Activated T-helper 1 cell treated with anti-CD3 and anti-CD28 coated beads, Interleukin-12 subunit alpha, Interleukin-12 subunit beta, Interleukin-2, Interleukin-4 antibody, amounts not matched to agents 30 ng/mL and 10 ng/mL and 1 ng/mL, durations not matched to agents 14 hours and 24 hours and 36 hours (primary cell): ENCODE results near the gene OR4D10. TPM values are rescaled to one million over a fixed set of nuclear protein-coding genes. Genes with fewer than 3 reads are reported as not detected.
"Not testable (repeated sequence)": the region's sequence is repeated elsewhere in the genome, so short reads cannot be mapped to it uniquely, and the experiment has no call there.

Source experiments
- DNase-seq: peaks from one replicate; pipeline ENCODE4 v3.0.0; 2021; ENCODE audit warnings: low spot score
- H3K27ac Mint-ChIP-seq: one replicate; pipeline ENCODE4 v1.8.0; 2021; ENCODE audit warnings: mild to moderate bottlenecking, mixed read lengths
- H3K27me3 Mint-ChIP-seq: one replicate; pipeline ENCODE4 v1.8.0; 2022; ENCODE audit warnings: mild to moderate bottlenecking, moderate library complexity, mixed read lengths; ENCODE audit not compliant: insufficient read depth
- H3K36me3 Mint-ChIP-seq: one replicate; pipeline ENCODE4 v1.8.0; 2021; ENCODE audit warnings: low read depth, mixed read lengths
- H3K4me1 Mint-ChIP-seq: one replicate; pipeline ENCODE4 v1.8.0; 2021; ENCODE audit warnings: low read depth, mixed read lengths
- H3K4me3 Mint-ChIP-seq: one replicate; pipeline ENCODE4 v1.8.0; 2021; ENCODE audit warnings: mild to moderate bottlenecking, moderate library complexity, mixed read lengths
- H3K9me3 Mint-ChIP-seq: one replicate; pipeline ENCODE4 v1.8.0; 2021; ENCODE audit warnings: mixed read lengths
- intact Hi-C: fragments of 100-400 bp; cut with micrococcal nuclease; formaldehyde crosslinking; loops from one replicate; pipeline ENCODE4 v1.15.1; 2024
- total RNA-seq: library from RNA; stranded (reverse); gene quantifications from 2 replicates; pipeline ENCODE4 v1.2.3, GENCODE V29; 2022

OR4D10 gene
- total RNA-seq, 1 donor from 2014 or later = not detected

DNA sequence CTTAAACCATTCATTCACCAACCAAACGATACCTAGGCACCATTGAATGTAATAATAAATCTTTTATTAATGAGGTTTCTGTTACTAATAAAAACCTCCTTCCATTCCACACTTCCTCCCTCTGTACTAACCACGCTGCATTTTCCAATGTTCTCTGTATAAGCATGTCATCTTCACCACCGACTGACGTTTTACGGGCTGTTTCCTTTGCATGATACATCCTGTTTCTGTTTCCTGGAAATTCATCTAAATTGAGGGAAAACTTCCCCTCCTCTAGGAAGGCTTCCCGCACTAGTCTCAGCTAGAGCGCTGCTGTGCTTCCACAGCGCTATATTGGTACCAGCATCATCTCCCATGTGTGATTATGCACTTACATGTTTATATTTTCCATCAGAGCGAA is 2.1 kb downstream of the OR4D10 start:
- H3K4me1 Mint-ChIP-seq = no peaks in the 10 kb centered on the region
- intact Hi-C loops = no loop called here

DNA sequence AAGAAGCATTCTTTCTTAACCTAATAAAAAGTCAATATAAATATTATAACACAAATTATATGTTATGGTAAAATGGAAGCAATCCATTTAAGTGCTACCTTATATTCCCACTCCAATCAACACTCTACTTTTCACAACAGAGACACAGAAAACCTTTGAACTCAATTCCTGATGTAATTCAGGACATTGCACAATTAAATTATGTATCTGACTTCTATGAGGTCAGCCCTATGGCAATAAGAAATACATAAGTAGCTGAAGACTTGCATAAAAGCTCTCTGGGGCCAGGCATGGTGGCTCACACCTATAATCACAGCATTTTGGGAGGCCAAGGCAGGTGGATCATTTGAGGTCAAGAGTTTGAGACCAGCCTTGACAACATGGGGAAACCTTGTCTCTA is 6.8 kb downstream of the OR4D10 start:
- H3K27ac Mint-ChIP-seq = no peak overlapping the region
- intact Hi-C loops = no loop called here
- no peak overlapping the region for H3K4me3 Mint-ChIP-seq
- DNase-seq = no peak
- H3K36me3 Mint-ChIP-seq = no peaks in the 10 kb centered on the region
- no peaks in the 10 kb centered on the region for H3K4me1 Mint-ChIP-seq
- H3K27me3 Mint-ChIP-seq = no peaks in the 10 kb centered on the region
- H3K9me3 Mint-ChIP-seq = no peaks in the 10 kb centered on the region

More for the DNA sequence above, 2.1 kb downstream of the OR4D10 start:
- no peak for DNase-seq
- Mint-ChIP-seq H3K36me3 (no peaks in the 10 kb centered on the region), H3K27me3 (no peaks in the 10 kb centered on the region), H3K9me3 (no peaks in the 10 kb centered on the region), H3K27ac (no peak overlapping the region), H3K4me3 (no peak overlapping the region)

DNA sequence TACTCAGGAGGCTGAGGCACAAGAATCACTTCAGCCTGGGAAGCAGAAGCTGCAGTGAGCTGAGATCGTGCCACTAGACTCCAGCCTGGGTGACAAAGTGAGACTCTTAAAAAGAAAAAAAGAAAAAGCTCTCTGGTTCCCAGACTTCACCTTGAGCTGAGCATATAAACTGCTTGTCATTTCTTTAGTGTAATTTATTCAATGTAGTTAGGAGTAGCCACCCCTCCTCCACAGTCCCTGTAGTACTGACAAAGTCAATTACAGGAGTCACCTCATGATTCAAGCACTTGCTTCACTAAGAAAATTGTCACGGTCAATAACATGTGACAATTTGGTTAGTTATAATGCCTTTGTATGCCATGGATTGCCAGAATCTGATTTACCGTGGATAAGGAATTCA is 7.2 kb downstream of the OR4D10 start:
- intact Hi-C loops = no loop called here
- Mint-ChIP-seq H3K9me3 (no peaks in the 10 kb centered on the region), H3K36me3 (no peaks in the 10 kb centered on the region), H3K27me3 (peaks cover under 1% of the 10 kb centered on the region), H3K4me1 (no peaks in the 10 kb centered on the region), H3K4me3 (no peak overlapping the region), H3K27ac (no peak overlapping the region)
- no peak for DNase-seq

DNA sequence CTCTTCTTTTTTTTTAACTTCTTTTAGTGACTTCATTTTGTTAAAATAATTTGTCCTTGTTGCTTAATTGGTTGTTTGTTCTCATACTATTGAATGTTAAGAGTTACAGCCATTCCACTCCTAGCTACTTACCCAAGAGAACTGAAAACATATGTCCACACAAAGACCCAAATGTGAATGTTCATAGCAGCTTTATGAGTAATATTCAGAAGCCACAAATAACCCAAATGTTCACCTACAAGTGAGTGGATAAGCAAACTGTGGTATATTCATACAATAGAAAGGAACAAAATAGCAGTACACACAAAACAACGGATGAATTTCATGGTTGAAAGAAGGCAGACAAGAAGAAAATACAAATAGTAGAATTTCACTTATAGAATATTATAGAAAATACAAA is 28.8 kb downstream of the OR4D10 start:
- no peaks in the 10 kb centered on the region for H3K9me3 Mint-ChIP-seq
- intact Hi-C loops = no loop called here
- no peak overlapping the region for H3K4me3 Mint-ChIP-seq
- no peaks in the 10 kb centered on the region for H3K4me1 Mint-ChIP-seq
- peaks cover 7% of the 10 kb centered on the region for H3K27me3 Mint-ChIP-seq
- no peak overlapping the region for H3K27ac Mint-ChIP-seq
- DNase-seq = no peak
- H3K36me3 Mint-ChIP-seq = no peaks in the 10 kb centered on the region

DNA sequence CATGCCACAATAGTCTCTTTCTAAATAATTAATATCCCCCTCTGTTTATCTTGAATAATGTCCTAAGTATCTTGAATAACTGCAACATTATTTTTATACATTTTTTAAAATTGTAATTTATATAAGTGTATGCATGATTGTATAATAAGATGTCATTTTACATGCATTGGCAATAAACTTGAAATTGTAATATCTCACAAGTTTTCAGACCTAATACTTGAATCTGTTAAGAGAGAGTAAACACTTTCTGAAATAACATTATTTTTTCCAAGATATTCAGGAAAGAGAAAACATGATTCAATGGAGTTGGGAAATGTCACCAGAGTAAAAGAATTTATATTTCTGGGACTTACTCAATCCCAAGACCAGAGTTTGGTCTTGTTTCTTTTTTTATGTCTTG is 30.2 kb downstream of the OR4D10 start, which contains the start of gene OR4D11:
TSS of gene OR4D11 (plus strand) at position 301 of the 400 bp plus-strand sequence. CDS start at position 301, 0 bp downstream.
- Mint-ChIP-seq H3K27me3 (peaks cover 7% of the 10 kb centered on the region), H3K27ac (no peak within 1 kb of the TSS), H3K4me1 (no peaks in the 10 kb centered on the region), H3K4me3 (no peak within 1 kb of the TSS), H3K9me3 (no peaks in the 10 kb centered on the region), H3K36me3 (no peaks in the 10 kb centered on the region)
- DNase-seq = no peak
- intact Hi-C loops = no loop called here

DNA sequence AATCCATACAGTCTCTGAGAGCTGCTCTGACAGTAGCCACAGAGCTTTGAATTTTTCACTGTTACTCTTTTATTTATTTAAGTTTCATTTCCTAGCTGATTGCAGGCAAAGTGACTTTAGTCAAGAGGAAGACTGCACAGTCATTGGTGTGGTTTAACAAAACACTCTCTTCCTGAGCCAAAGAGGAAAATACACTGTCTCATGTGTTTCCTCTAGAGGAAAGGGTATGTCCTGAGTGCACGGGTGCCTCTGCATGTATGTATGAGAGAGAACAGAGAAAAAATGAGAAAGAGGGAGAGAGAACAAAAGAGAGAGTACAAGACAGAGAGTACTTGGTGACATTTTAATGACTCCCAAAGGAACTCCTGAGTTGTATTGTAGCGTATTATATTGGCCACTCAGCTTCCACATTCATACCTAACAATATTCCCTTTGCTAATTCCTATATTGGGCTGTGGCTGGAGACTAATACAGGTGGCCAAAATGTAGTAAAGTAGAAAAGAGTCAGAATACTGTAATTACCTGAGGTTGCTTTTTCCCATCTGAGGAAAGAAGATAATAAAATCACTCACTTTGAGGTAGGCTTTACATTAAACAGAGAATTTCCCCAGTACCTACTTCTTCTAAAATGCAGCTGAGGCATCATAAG is 38.0 kb downstream of the OR4D10 start, which contains the start of gene OR4D9:
TSS of gene OR4D9 (plus strand) at position 599 of the 649 bp plus-strand sequence. CDS start 3,374 bp downstream, outside the sequence.
- peak; percentile 17 for DNase-seq
- Mint-ChIP-seq H3K27me3 (no peaks in the 10 kb centered on the region), H3K36me3 (peaks cover 1% of the 10 kb centered on the region), H3K27ac (peak within 1 kb of the TSS; percentile 72), H3K4me1 (peaks cover 28% of the 10 kb centered on the region), H3K4me3 (peak within 1 kb of the TSS; percentile 38), H3K9me3 (peaks cover 6% of the 10 kb centered on the region)
- intact Hi-C loops = no loop called here

DNA sequence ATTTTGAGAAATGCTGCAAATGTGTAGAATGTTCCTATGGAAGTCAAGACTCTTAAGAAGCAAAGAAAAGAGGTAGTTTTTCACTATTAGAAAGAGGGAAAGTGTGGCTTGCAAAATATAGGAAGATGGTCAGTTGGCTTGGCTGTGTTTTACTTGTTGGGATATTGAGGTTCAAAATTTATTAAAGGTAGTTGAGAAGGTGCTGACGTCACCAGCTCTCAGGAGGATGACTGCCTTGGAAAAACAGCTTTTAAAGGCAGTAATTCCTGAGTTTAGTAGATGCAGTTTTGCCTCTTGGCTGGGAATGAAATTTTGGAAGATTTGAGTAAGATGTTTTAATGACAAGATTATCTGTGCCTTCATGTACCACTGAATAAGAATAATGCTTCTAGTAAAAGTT is 38.6 kb downstream of the OR4D10 start:
- Mint-ChIP-seq H3K9me3 (peaks cover 6% of the 10 kb centered on the region), H3K27ac (no peak overlapping the region), H3K27me3 (no peaks in the 10 kb centered on the region), H3K4me1 (peaks cover 28% of the 10 kb centered on the region), H3K4me3 (no peak overlapping the region), H3K36me3 (peaks cover 1% of the 10 kb centered on the region)
- no peak for DNase-seq
- intact Hi-C loops = no loop called here

DNA sequence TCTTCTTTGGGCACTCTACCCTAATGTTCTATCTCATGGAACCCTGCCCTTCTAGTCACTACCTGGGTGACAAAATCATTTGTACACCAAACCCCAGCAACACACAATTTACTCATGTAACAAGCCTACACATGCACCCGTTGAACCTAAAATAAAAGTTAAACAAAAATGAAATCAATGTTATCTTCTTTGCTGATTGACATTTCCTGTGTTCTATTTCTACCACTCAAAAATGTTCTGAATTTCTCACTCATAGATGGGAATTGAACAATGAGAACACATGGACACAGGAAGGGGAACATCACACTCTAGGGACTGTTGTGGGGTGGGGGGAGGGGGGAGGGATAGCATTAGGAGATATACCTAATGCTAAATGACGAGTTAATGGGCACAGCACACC is 47.0 kb downstream of the OR4D10 start:
- H3K27ac Mint-ChIP-seq, H3K4me3 Mint-ChIP-seq, H3K4me1 Mint-ChIP-seq, H3K9me3 Mint-ChIP-seq, DNase-seq, intact Hi-C loops, H3K36me3 Mint-ChIP-seq: not testable (repeated sequence)
- H3K27me3 Mint-ChIP-seq = peaks cover 17% of the 10 kb centered on the region

DNA sequence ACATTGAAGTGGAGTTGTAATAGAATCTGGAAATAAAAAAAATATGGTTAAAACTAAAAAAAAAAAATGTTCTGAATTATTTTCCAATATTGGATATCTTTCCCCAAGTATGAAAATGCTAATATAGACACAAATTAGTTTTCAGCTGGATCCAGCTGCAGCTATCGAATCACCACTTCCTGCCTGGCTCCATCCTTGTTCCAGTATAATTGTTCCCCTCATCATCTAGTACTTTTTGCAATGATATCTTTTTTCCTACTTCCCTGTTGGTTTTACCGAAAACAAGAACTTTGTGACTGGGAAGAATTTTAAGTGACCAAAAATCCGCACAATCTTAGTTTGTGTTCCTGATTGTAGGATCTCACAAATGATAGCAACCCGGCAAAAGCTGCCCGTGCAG is 47.6 kb downstream of the OR4D10 start:
- Mint-ChIP-seq H3K27ac (no peak overlapping the region), H3K9me3 (no peaks in the 10 kb centered on the region), H3K36me3 (no peaks in the 10 kb centered on the region), H3K4me3 (no peak overlapping the region), H3K27me3 (peaks cover 19% of the 10 kb centered on the region), H3K4me1 (no peaks in the 10 kb centered on the region)
- no peak for DNase-seq
- intact Hi-C loops = no loop called here

DNA sequence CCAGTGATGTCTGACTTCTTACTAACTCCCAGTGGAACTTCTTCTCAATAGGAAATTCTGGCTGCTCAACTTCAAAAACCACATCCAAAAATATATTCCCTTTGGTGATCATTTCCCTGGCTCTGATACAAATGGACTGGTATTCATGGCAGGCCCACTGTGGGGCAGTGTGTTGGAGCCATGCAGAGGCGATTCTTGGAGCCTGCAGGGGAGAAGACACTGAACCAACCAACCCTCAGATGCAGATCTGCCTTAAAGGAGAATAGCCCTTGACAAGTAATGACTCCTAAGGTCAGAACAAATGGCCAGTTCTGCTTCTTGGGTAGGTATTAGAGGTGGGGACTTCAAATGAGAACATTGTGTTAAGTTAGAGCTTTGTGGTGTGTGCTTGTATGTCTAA is 50.4 kb downstream of the OR4D10 start:
- no peak for DNase-seq
- Mint-ChIP-seq H3K4me3 (no peak overlapping the region), H3K9me3 (no peaks in the 10 kb centered on the region), H3K36me3 (no peaks in the 10 kb centered on the region), H3K4me1 (no peaks in the 10 kb centered on the region), H3K27ac (no peak overlapping the region), H3K27me3 (peaks cover 15% of the 10 kb centered on the region)
- intact Hi-C loops = no loop called here

DNA sequence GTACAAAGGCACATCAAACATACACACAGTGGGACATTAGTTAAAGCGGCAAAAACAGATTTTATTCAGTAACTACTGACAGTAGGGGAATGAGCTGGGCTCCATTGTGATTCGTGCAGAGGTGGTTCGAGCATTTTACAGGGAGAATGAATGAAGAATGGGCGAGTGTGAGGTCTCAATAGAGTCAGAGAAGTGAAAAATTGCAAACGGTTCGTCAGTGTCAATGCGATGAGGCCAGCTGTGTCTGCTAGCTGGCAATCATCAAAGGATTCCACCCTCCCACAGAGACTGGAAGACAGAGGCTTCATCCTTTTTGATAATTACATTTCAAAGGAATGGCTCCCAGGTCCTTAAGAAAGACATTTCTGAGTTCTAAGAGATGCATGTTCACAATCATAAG is 55.6 kb downstream of the OR4D10 start:
- no peak overlapping the region for H3K27ac Mint-ChIP-seq
- no peaks in the 10 kb centered on the region for H3K36me3 Mint-ChIP-seq
- peaks cover 10% of the 10 kb centered on the region for H3K4me1 Mint-ChIP-seq
- DNase-seq = no peak
- no peak overlapping the region for H3K4me3 Mint-ChIP-seq
- intact Hi-C loops = no loop called here
- no peaks in the 10 kb centered on the region for H3K9me3 Mint-ChIP-seq
- H3K27me3 Mint-ChIP-seq = peaks cover 9% of the 10 kb centered on the region
